ENCODE measurements around the gene SLAMF8.

DNA sequence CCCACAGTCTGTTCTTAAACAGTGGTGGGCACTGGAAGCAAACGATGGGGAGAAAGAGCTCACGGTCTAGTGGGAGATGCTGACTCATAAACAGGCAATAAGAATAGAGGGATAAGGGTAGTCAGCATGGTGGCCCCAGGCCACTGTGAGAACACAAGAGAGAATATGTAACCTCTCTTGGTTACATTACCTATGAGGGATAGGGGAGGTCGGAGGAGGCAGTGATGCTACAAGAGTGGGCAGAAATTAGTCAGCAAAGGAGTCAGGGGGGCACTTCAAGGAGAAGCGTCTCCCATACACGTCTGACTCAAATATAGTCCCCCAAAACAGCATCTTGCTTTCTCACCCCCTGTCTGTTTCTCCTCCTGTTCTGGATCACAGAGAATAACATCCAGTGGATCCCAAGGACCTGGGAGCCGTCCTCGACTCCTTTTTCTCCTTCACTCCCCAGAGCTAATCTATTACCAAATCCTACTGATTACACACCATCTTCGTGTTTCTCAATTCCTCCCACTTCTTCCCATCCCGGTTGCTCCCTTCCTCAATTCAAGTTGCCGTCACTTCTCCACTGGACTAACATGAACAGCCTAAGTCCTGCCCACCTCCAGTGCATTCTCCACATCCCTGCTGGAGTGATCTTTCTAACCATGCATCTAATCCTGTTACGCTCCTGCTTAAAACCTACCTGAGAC, 2.1 kb downstream of the SLAMF8 start:
- TF ChIP-seq CTCF (IDR thresholded peaks at IDR 0.05): no peak
- no peak for TF ChIP-seq POLR2AphosphoS5 (IDR thresholded peaks at IDR 0.05)

Measured in suprapubic skin (tissue), 3 donors.